OCI-LY3 (cell line): ENCODE results near the gene GNA12.

ENCODE experiments used
- CTCF ChIP-seq: fragments of 200-600, 300-600 bp; sonication (generic); IDR thresholded peaks from 2 replicates; pipeline ENCODE4 v1.5.1; 2014; ENCODE audit warnings: antibody characterized with exemption, low read length, low read depth
- EZH2phosphoT487 ChIP-seq: fragments of 200-600 bp; shearing (Covaris generic); IDR thresholded peaks from 2 replicates; pipeline ENCODE4 v1.6.1; 2018; ENCODE audit warnings: antibody characterized with exemption, mixed run types, low read depth

- TF ChIP-seq CTCF: no peak
- no peak for TF ChIP-seq EZH2phosphoT487
Measured at GRCh38 chr7:2730846-2731770, 113.0 kb downstream of the GNA12 start.
